BE2C (cell line): ENCODE measurements around the gene ARPC5.

Source experiments
- DNase-seq: peaks from one replicate; pipeline ENCODE4 v3.0.0-alpha.2; 2020
- H3K27me3 ChIP-seq: fragments of 250-450 bp; sonication (Bioruptor Pico); 2 replicates; pipeline ENCODE4 v1.5.1; 2020; ENCODE audit warnings: mild to moderate bottlenecking
- H3K36me3 ChIP-seq: fragments of 250-450 bp; sonication (Bioruptor Pico); 2 replicates; pipeline ENCODE4 v1.5.1; 2020; ENCODE audit warnings: mild to moderate bottlenecking
- H3K4me1 ChIP-seq: fragments of 250-450 bp; sonication (Bioruptor Pico); 2 replicates; pipeline ENCODE4 v1.5.1; 2020
- H3K4me3 ChIP-seq: 2 replicates; pipeline ENCODE4 v1.5.1; 2011; ENCODE audit warnings: low read depth, low read length
- H3K9me3 ChIP-seq: fragments of 250-450 bp; sonication (Bioruptor Pico); 2 replicates; pipeline ENCODE4 v1.5.1; 2020
- TF ChIP-seq, protein P1 (sequence below): IDR thresholded peaks from 2 replicates; pipeline ENCODE4 v1.5.1; 2012; ENCODE audit warnings: mild to moderate bottlenecking, low read depth, low read length

Gene ARPC5

DNA sequence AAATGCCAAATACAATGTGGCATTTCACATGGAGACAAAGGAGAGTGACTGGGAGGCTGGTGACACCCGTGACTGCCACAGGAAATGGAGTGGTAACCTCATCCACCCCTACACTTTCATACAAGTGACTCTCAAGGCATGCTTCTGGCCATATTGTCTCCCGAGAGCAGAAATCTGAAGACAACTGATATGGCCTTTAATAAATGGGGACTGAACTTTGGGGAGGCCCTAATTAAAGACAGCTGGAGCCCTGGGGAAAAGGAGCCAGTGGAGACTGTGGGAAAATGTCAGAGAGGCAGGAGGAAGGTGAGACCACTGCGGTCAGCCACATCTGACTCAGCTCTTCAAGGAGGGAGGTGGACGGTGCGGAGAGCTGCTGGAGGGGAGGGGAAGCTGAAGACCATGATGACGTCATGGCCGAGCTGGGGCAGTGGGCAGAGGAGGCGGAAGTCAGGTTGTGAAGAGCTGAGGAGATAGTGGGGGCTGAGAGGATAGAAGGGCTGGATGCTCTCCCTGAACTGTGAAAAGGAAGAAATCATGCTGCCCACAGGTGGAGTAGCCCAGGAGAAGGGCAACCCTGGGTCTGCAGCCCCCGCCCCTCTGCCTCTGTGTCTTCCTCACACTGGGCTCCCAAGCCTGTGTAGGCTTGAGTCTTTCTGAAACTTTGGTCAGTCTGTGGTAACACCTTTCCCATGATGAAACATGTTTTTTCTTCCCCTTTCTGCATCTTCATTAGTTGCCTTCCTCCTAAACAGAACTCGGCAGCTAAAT lies 31.4 kb downstream of the ARPC5 start:
- DNase-seq: no peak
- Histone ChIP-seq H3K9me3 (no peaks in the 10 kb centered on the region), H3K36me3 (no peaks in the 10 kb centered on the region), H3K4me1 (no peaks in the 10 kb centered on the region), H3K27me3 (no peaks in the 10 kb centered on the region), H3K4me3 (no peak overlapping the region)
- TF ChIP-seq, protein P1, sequence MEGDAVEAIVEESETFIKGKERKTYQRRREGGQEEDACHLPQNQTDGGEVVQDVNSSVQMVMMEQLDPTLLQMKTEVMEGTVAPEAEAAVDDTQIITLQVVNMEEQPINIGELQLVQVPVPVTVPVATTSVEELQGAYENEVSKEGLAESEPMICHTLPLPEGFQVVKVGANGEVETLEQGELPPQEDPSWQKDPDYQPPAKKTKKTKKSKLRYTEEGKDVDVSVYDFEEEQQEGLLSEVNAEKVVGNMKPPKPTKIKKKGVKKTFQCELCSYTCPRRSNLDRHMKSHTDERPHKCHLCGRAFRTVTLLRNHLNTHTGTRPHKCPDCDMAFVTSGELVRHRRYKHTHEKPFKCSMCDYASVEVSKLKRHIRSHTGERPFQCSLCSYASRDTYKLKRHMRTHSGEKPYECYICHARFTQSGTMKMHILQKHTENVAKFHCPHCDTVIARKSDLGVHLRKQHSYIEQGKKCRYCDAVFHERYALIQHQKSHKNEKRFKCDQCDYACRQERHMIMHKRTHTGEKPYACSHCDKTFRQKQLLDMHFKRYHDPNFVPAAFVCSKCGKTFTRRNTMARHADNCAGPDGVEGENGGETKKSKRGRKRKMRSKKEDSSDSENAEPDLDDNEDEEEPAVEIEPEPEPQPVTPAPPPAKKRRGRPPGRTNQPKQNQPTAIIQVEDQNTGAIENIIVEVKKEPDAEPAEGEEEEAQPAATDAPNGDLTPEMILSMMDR: no peak

DNA sequence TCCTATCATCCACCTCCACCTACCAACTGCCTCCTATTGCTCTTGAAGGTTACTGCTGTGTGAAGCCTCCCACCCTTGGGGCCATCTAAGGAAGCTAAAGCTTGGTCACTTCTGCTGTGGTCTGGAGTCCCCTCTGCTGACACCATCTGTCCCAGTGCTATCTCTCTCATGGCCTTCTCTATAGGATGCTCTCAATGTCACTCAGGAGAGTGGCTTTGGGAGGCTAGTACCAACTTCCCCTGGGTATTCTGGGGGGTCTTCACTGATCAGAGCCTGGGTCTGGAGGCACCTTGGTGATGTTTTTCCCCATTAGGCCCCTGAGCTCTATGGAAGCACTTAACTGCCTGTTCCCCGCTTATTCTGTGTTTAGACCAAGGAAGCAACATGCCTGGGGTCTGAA lies 33.1 kb downstream of the ARPC5 start:
- TF ChIP-seq, protein P1: no peak
- no peak for DNase-seq
- no peaks in the 10 kb centered on the region for H3K4me1 ChIP-seq
- H3K4me3 ChIP-seq: no peak overlapping the region
- H3K36me3 ChIP-seq: no peaks in the 10 kb centered on the region
- H3K9me3 ChIP-seq: no peaks in the 10 kb centered on the region
- no peaks in the 10 kb centered on the region for H3K27me3 ChIP-seq

DNA sequence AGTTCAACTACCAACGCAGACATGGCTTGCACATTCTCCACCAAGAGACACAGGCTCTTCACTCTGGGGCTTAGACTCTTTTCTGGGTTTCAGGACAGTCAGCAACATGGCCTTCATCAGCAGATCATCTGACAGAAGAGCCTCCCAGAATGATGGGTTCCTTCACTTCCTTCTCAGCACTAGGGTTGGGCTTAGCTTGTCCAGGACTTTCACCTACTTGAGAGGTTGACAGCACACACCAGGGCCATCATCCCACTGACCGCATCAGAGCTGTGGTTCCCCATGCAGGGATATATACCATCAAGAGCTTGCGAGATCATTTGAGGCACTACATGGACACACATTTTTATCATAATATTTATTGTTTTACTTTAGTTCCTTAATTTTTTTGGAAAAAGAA lies 34.9 kb downstream of the ARPC5 start:
- Histone ChIP-seq H3K4me1 (no peaks in the 10 kb centered on the region), H3K9me3 (no peaks in the 10 kb centered on the region), H3K4me3 (no peak overlapping the region), H3K36me3 (no peaks in the 10 kb centered on the region), H3K27me3 (no peaks in the 10 kb centered on the region)
- TF ChIP-seq, protein P1: no peak
- DNase-seq: no peak

DNA sequence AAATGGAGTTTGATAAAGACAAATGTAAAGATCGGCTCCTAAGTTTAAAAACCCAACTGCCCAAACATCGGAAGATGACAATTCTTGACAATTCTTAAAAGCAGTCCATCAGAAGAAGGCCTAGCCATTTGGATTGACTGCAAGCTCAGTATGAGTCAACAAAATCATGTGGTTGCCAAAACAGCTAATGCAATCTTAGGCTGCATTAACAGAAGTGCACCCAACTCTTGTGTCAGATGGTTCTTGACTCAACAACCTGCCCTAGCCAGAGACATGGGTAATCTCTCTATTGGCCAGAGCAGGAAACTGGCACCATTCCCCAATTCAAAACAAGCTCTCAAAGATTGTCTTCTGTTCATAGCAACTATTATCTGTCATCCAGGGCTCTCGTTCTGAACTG lies 35.4 kb downstream of the ARPC5 start:
- Histone ChIP-seq H3K27me3 (no peaks in the 10 kb centered on the region), H3K4me1 (no peaks in the 10 kb centered on the region), H3K4me3 (no peak overlapping the region), H3K9me3 (no peaks in the 10 kb centered on the region), H3K36me3 (no peaks in the 10 kb centered on the region)
- no peak for DNase-seq
- TF ChIP-seq, protein P1: no peak

DNA sequence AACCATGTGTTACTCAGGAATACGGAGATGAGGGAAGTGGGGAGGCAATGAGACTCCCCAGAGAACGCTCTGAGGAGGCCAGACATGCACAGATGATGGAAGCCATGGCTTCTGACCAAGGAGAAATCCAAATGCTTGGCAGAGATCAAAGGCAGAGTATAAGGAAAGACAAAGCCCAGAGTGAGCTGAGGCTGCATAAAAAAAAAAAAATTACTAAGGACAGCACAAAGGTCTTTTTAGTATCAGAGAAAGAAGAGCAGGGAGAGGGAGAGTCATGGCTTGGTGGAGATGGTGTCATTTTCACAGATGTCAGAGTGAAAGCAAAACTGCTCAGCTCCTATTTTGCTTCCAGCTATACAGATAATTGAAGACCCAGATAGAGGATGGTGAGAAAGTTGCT lies 37.2 kb downstream of the ARPC5 start:
- no peaks in the 10 kb centered on the region for H3K4me1 ChIP-seq
- no peaks in the 10 kb centered on the region for H3K27me3 ChIP-seq
- H3K36me3 ChIP-seq: no peaks in the 10 kb centered on the region
- no peak for DNase-seq
- TF ChIP-seq, protein P1: no peak
- H3K9me3 ChIP-seq: no peaks in the 10 kb centered on the region
- no peak overlapping the region for H3K4me3 ChIP-seq

DNA sequence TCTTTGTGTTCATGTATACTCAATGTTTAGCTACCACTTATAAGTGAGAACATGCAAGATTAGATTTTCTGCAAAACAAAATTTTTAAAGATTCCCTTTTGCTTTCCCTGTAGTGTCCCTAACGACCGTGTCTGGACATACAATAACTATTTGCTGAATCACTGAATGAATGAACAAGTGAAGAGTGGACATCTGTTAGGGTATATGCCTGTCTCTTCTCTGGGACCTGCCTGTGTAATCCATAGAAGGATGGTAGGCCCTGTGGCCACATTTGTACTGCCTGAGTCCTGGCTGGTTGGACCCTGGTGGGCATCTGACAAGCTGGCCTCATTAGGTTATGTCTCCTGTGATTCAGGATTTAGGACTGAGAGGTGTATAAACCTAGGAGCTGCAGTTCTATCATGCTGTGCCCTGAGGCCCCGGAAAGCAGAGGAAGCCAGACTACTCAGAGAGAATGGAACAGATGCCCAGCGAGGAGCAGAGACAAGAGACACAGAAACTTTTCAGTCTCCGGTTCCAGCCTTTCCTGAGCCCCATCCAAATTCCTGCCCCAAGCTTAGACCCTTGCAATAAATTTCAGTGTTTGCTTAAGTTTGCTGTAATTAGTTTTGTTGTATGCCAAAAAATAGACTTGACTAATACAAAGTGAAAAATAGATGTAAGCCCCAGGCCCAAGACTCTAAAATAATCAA lies 37.8 kb downstream of the ARPC5 start:
- Histone ChIP-seq H3K4me3 (no peak overlapping the region), H3K4me1 (no peaks in the 10 kb centered on the region), H3K9me3 (no peaks in the 10 kb centered on the region), H3K36me3 (no peaks in the 10 kb centered on the region), H3K27me3 (no peaks in the 10 kb centered on the region)
- TF ChIP-seq, protein P1: no peak
- no peak for DNase-seq
